Globus pallidus (tissue), 1 donor: Measurements from ENCODE around the gene PELI2.

Experiments used
- DNase-seq: peaks from one replicate; pipeline ENCODE4 v3.0.0-alpha.2; 2015; ENCODE audit warnings: low spot score

Gene PELI2

DNA sequence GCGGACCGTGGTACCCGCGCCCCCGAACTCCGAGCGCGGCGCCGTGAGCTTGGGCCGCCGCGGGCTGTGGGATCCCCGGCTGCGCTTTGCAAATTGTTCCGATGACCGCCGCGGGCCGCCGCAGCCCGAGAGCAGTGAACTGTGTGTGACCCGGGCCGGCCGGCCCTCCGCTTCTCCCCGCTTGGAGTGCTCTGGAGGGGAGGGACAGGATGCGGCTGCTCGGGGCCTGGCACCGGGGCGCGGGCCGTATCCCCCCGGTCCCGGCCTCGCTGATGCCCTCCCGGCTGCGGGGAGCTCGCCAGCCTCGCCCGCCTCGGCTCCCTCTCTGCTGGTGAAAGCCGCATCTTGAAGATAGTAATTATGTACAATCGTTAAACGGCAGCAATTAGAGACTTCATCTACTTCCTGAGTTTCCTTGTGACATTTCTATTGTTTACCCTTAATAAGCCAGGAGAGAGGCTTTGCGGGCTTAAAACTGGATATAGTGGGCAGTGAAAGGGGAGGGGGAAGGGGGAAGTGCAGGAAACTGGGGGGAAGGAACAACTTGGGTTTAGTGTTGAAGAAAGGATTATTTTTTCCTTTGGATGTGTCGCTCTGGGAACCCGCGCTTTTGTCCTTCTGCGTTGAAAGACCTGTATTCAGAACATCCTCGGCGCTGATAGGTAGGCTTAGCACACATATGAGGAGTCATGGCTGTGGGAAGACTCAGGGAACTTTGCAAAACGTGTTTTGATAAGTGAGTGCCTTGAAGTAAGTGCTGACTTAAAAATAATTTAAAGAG lies 1.2 kb downstream of the PELI2 start:
- DNase-seq = peak; percentile 50

DNA sequence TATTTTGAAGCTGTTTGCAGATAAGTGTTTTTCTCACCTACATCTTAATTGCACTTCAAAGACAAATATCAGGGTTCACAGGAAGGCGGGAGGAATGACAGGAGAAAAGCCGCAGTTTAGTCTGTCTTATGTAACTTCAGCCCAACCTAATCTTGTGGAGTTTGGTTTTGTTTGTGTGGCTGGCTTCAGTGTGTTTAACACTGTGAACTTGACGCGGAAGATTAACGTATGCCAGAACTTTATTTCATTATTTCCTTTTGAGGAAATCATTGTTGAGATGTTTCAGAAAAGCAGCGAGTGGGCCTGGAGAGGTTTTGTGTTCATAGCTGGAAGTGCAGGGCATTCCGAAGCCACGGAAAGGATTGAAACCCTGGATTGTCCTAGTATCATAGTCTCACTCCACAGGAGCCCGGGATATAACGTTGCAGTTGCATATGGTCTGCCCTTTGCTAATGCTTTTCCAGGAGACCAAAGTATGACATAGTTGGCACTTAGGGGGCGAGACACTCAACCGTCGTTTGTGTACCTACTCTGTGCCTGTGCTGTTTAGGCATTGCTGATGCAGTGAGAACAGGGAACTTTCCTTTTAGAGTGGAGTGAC lies 2.0 kb downstream of the PELI2 start:
- no peak for DNase-seq

DNA sequence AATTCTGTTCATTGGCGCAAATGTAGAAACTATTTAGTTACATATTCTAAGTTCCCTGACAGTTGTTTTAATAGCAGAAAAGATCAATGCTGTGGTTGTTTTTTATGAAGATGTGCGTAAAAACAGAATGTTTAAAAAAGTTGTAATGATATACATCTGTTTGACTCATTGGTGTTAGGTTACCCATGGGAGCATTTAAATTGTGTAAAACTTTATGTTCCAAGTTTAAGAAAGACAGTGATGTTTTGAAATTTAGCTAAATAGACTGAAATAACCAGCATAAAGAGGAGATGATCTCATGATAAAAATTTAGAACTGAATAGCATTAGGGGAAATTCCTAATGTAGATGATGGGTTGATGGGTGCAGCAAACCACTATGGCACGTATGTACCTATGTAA lies 3.6 kb downstream of the PELI2 start:
- DNase-seq = no peak

DNA sequence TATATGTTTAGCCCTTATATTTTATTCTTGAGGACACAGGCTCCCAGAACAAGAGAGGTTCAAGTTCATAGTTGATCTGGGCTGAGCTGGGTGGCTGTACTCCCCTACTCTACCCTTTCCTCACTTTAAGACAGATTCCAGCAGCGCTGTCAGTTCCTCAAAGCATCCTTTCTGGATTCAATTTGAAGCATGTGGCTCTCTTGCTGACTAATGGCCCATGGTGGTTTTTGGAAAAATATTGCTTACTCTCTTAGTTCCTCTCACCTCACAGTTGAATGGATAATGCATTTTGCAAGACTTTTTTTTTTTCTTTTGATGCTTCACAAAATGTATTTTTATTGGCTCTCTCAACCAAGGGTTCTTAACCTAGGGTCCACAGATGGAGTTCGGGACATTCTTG lies 4.1 kb downstream of the PELI2 start:
- no peak for DNase-seq

DNA sequence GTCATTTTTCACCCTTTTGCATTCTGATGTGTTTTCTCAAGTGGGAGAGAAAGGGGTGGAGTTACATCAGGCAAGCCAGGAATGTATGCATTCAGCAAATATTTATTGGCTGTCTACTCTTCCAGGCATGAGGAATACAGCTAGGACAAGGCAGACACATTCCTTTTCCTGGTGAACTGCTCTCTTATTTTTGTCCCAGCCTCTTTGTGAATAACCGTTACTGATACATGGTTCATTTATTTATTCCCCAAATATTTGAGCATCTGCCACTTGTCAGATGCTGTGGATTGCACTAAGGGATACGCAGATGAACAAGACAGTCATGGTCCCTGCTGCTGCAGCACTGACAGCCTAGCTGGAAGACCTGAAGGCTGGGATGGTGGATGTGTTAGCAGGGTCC lies 6.1 kb downstream of the PELI2 start:
- DNase-seq = no peak

DNA sequence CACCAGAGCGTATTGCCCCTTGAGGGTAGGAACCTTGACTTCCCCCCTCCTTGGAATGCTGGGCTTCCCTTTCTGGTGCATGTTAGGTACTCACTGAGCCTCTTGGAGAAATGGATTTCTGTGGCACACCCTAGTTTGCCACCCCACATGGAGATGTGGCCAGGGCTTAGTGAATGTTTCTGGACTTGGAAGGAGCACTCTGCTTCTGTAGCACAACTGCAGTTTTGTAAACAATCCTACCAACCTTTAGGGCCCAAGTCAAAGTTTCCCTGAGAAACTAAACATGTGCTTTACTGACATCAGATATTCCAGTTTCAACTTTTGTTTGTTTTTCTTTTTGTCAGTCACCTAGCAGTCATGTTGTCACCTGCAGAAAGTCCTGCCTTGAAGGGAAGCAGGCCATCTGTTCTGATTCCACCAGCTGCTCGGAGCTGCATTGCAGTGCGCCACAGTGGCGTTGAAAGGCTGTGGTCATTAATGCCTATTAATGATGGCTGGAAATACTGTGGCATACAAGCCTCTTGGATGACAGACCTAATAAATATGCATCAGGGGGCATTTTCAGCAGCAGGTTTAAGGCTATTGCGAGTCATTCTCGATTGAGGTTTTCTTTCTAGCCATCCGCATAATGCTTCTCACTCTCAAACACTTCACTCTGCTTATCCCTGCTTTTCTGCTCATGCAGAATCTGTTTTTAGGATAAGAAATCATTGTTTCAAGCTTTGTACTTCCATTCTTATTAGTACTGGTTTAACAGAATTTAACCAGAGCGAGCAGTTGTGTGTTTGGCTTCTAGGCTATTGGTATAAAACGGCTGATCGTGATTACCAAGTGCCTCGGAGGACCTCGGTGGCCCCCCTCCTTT lies 7.8 kb downstream of the PELI2 start:
- no peak for DNase-seq

DNA sequence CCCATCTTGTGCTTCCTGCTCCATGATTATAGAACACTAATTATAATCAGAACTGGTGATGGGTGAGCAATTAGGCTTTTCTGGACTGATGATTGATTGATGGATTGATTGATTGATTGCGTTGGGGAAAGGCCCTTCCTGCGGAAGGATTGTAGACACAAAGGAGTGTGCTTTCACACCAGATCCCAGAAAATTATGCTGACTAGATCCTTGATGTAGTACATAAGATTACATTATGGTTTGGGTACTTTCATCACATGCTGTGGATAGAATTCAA lies 8.4 kb downstream of the PELI2 start:
- DNase-seq = no peak

DNA sequence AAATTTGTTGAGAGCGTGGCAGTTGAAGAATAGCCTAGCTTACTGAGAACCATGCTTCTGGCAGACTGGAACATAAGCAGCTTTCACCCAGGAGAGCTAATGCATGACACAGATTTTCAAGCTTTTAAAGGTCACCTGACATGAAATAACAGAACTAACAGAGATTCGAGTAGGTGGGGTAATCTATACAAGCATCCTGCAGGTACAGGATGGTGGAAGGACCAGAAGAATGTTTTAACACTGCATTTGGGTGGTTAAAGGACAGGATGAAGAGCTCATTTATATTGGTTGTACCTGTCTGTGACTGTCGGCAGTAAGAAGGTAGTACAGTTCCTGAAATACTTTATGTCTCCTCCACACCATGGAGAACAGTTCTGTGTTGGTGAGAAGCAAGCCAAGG lies 8.9 kb downstream of the PELI2 start:
- no peak for DNase-seq

DNA sequence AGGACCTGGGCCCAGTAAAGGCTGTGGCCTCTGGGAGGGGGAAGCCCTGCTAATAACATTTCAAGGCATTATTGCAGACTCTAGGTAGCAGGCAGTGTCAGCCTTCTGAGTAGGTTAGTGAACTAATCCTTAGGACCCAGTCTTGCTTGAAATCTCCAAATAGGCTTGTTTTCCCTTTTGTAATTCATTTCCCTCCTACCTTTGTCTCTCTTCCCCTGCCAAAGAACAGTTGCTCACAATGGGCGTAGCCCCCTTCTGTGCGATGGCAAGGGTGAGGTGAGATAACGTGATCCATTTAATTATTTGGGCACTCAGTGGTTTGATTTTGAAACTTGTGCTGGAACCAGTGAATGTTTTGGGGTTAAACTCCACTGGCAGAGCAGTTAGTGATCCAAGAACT lies 10.9 kb downstream of the PELI2 start:
- DNase-seq = no peak

DNA sequence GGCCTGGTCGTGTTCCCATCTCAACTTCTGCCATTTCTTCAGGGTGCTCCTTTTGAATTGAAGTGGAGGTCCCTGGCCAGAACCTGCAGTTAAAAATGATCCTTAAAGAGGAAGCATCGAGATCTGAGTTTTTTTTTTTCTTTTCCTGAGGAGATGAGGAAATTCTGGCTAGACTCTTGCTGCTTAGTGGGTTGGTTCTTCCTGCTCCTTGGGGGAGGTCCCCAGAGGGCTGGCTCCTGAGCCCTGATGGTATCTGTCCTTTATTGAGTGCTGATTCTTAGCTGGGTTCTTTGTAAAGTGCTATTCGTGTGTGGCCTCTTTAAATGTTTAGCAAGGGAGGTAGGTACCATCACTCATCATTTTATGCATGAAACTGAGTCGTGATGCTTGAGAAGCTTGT lies 11.7 kb downstream of the PELI2 start:
- no peak for DNase-seq

DNA sequence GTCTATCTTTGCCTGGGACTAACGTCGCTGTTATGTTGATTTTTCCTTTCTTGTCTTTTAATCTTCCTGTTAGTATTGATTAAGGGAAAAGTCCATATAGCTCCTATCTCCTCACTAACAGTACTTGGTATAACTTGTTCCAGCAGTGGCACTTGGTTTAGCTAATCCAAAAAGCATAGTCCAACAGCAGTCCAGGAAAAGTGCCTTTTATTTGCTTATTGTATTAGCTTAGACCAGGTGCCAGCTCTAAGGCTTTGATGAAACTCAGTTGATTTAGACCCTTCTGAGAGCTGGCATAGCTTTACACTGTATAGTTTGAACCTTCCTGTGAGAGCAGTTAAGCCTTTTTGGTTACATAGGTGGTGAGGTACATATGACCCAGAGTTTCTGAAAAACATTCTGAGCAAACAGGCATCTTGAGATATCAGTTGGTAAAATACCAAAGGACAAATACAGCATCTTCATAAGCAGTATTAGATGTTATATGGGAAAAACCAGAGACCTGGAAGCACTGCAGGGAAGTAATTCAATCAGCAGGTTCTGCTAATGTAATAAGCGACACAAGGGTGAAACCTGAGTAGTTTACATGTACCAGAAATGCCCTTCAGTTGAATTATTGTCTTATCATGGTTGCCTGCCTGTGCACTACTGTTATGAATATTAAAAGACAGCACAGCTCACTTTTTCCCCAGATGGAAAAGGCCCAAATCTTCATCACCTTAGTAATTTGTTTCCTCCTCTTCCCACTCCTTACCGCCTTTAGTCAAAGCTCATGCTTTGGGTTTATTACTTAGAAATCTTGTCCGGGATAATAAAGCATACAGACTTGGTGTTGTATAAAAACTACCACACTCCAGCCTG lies 13.0 kb downstream of the PELI2 start:
- no peak for DNase-seq

DNA sequence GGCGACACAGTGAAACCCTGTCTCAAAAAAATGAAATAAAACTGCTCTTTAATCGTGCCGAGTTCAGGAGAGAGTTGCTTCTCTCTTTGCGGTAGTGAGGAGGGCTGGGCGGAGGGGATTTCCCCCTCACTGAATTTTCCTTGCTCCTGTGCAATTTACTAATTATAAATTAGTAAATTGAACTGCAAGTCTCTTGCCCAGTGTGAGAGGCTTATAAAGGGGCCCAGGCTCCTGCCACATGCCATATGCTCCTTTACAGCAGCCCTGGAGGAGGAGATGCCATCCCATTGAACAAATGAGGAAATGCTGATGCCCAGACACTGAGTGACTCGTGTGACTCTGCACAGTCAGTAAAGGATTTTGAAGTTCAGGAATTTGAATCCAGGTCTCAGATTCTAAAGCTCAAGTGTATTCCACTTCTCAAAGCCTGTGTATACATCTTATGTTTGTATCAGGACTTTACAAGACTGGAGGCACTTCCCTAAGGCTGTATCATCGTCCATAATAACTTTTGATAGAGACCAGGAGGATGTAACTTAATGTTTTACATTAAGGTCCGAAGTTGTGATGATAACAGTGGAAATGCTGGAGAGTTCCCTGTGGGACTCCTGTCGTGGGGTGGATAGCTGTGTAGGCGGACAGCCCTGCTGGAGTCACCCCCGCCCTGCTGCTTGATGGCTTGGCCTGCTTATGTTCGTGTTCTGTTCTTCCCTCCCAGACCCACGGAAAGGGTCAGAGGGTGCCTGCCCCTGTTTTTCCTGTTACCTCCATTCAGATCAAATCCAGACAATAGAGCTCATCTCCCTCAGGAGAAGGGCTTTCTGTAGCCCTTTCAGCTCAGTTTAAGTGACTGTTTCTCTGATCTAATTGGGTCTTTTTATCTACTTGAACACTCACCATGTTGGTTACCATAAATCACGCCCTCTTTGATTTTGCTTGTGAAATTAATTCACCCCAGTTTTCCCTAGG lies 13.9 kb downstream of the PELI2 start:
- no peak for DNase-seq

DNA sequence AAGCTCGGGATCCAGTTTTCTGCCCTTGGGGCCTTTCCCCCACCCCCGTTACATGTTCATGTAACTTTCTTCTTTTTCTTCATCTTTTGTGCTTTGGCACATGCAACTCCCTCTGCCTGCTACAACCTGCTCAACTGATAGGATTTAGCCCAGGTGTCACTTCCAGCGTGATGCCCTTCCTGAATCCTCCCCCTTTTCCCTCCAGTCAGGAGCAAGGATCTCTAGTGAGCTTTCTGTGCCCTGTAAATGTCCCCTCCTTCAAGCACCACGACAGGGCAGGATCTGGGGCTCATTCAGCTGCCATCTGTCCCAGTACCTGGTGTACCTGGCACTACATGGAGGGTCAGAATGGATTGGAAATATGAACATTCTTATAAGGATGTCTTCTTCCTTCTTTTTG lies 15.3 kb downstream of the PELI2 start:
- DNase-seq = no peak

DNA sequence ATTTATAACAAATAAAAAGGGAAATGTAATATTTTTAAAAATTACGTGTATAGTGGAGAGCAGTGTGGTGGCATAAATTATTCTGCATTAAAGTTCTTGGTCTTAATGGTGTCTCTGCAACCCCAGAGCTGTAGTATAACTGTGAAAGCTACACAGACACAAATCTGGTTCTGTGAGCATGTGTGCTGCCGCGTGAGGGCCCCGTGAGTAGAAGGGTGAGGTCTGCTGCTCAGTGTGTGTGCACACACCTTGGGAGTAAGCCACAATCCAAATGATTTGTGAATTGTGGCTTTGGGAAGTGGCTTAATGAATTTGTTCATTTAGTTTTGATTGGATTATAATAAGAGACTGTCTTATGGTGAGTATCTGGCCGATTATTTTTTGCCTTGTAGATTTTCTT lies 16.8 kb downstream of the PELI2 start:
- no peak for DNase-seq

DNA sequence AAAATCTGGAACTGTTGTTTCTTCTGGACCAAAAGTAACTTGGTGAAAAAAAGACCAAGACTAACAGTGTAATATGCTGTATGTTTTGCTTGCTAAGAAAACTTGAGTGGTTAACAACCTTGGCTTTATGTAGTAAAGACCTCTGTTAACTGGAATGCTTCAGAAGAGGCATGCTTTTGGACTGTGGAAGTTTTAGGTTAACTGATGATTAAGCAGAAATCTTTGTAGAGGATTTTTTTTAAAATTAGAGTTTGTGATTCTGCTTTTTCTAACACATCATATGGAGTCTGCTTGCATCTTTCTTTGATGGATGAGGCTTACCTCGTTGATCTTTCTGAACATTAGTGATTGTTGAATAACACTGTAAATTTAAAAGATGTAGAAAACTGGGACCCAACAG lies 17.5 kb downstream of the PELI2 start:
- no peak for DNase-seq

DNA sequence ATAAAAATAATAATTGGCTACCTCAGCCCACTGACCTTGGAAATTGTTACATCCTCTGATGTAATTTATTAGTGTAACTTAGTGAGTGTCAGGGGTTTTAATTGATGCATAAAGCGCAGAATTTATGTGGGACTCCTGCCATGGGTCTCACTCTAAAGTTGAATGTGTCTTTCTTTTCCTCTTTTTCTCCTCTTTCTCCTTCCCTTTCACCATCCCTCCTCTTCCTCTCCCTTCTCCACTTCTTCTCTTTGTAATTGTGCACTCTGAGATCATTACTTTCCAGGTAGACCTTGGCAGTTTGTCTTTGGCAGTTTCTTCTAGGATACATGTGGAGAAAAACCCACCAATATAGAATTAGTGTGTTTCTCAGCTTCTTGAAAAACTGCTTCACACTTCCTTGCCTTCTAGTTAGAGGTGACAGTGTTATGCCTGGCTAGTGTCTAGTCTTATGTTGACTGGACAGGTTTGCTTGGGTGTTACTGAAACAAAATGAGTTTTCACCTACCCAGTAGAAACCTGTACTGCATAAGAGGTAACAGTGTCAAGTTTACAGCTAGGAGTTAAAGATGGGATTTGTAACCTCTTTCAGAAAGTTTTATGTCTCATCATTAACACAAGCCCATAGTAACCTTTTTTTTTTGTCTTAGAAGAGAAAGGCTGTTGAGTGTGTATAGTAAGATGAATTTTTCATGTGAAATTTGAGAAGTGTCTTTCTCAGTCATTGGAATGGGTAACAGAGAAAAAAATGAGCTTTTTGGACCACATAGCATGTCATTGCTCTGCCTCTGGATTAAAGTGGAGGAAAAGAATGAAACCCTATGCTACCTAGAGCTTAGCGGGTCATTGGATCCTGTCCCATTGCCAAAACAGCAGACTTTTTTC lies 18.6 kb downstream of the PELI2 start:
- no peak for DNase-seq

DNA sequence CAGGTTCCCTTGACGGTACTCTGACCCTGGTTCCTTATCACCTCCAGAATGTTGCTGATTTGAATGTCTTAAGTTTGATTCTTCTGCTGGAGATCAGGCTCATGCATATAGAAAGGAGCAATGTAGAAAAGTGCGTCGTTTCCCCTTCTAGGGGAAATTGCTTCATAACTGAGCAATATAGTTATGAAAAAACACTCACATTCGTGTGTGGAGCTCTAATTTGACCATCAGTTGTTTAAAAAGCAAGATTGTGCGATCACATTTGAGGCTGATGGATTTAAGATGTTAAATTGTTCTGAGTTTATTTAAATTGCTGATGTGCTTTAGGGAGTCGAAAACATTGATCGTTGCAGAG lies 19.2 kb downstream of the PELI2 start:
- no peak for DNase-seq

DNA sequence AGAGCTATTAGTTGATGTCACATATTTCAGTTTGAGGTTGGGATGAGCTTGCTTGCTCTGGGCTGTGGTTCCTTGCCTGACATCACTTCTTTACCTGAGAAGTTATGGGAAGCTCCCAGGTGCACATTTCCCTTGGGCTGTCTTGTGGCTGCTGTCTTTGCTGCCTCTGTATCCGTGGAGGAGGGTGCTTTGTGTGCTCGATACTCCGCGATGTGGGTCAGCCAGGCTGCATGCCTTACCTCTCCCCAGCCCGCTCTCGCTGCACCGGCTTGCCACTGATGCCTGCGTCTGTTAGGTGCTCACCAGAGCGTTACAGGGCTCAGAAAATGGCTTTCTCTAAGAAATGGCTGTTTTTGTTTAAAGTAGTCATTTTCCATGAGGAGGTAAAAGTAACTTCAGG lies 19.6 kb downstream of the PELI2 start:
- no peak for DNase-seq

DNA sequence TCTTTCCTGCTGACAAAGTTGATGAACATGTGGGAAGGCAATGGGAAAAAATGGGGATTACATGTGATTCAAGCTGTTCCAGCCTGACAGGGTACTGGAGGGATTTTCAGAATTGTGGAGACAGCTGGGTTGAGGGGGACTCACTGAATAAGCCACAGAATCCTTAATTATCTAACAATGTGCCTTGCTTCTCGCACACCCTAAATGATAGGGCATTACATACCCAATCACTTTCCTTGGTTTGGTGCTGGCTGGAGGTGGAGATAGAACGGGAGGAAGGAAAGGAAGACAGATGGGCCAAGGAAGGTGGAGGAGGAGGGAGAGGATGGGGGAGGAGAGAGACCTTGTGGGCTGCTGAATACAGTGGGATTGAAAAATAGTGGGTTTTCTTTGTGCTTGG lies 20.7 kb downstream of the PELI2 start:
- no peak for DNase-seq

DNA sequence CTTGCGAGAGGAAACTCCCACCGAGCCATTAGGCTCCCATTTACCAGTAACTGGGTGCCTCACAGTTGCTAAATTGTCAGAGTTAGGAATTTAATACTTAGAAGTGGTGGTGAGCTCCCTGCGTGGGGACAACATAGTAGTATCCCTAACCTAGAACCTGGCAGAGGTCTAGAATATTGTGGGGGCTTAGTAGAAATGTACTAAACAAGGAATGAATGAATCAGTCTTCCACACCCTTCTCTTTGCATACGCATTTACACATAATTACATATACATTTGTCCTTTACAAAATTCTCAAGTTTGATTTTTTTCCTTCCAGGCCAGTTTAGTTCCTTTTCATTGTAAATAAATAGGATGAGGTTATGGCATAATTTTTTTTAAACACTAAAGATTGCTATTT lies 24.1 kb downstream of the PELI2 start:
- DNase-seq = no peak
